ENCODE measurements around the gene SIX6.

Gene SIX6

GRCh38 chr14:60561845-60562746 lies 53.1 kb downstream of the SIX6 start:
- no peak overlapping the region for H3K4me3 ChIP-seq (ENCODE audit: low read depth, low read length)
- TF ChIP-seq, protein P1, sequence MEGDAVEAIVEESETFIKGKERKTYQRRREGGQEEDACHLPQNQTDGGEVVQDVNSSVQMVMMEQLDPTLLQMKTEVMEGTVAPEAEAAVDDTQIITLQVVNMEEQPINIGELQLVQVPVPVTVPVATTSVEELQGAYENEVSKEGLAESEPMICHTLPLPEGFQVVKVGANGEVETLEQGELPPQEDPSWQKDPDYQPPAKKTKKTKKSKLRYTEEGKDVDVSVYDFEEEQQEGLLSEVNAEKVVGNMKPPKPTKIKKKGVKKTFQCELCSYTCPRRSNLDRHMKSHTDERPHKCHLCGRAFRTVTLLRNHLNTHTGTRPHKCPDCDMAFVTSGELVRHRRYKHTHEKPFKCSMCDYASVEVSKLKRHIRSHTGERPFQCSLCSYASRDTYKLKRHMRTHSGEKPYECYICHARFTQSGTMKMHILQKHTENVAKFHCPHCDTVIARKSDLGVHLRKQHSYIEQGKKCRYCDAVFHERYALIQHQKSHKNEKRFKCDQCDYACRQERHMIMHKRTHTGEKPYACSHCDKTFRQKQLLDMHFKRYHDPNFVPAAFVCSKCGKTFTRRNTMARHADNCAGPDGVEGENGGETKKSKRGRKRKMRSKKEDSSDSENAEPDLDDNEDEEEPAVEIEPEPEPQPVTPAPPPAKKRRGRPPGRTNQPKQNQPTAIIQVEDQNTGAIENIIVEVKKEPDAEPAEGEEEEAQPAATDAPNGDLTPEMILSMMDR (IDR thresholded peaks at IDR 0.05; ENCODE audit: low read depth, low read length) = peak; percentile 77
